ENCODE measurements around the gene CACNG4. TPM values are rescaled to one million over a fixed set of nuclear protein-coding genes. Genes with fewer than 3 reads are reported as not detected.

CACNG4 gene
- total RNA-seq, 1 experiment from 2014 or later, result 46.3 TPM

DNA sequence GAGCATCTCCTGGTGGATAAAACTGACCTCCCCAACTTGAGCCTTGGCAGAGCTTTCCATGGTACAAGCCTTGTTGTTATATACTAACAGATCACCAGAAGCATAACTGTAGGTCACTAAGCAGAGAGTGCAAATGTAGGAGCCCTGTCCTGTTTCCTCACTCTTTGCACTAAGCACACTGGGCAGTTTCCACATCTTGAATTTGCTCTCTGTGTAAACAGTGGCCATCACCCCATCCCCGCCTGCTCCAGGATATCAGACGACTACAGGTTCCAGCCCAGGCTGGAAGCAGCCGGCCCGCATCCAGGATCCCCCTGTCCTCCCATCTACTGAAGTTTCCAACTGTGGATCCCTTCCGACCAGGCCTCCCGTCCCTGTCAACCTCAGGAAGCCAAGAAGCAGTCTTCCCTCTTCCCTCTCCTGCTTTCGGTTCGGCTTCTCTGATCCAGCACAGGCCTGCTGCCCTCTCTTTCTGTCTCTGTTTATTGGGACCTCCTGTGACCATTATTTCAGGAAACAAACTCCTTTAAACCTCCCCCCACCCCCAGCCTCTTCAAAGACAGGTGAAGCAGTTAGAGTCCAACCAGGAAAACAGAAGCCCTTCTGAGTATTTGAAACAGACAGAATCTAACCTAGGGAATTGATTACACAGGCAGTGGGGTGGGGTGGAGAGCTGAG, 22.6 kb upstream of the CACNG4 start:
- Histone ChIP-seq H3K4me3 (no peak overlapping the region), H4K20me1 (ENCODE audit: insufficient read depth) (no peaks in the 10 kb centered on the region), H3F3A (ENCODE audit: insufficient read depth, low read depth) (no peaks in the 10 kb centered on the region), H3K9me3 (ENCODE audit: insufficient read depth, low read depth) (no peaks in the 10 kb centered on the region), H3K9me2 (ENCODE audit: insufficient read depth) (no peaks in the 10 kb centered on the region), H3K36me3 (ENCODE audit: low read depth) (no peaks in the 10 kb centered on the region), H3K79me2 (ENCODE audit: low read depth) (no peaks in the 10 kb centered on the region), H3K4me2 (no peak overlapping the region), H3K27ac (no peak overlapping the region), H3K27me3 (ENCODE audit: insufficient read depth, low read depth) (no peaks in the 10 kb centered on the region), H3K4me1 (replicated peaks; ENCODE audit: insufficient read depth) (peaks cover 21% of the 10 kb centered on the region), H2AFZ (no peak overlapping the region)
- no peak for DNase-seq
- BruUV-seq (replicated peaks), result no TSS peak
- intact Hi-C loops (cut with micrococcal nuclease; ENCODE audit: unreplicated experiment), result no loop called here
- POLR2A ChIA-PET (ENCODE audit: unreplicated experiment), result no interaction called here
- CTCF ChIA-PET, result no interaction called here
- TF ChIP-seq, protein P1, sequence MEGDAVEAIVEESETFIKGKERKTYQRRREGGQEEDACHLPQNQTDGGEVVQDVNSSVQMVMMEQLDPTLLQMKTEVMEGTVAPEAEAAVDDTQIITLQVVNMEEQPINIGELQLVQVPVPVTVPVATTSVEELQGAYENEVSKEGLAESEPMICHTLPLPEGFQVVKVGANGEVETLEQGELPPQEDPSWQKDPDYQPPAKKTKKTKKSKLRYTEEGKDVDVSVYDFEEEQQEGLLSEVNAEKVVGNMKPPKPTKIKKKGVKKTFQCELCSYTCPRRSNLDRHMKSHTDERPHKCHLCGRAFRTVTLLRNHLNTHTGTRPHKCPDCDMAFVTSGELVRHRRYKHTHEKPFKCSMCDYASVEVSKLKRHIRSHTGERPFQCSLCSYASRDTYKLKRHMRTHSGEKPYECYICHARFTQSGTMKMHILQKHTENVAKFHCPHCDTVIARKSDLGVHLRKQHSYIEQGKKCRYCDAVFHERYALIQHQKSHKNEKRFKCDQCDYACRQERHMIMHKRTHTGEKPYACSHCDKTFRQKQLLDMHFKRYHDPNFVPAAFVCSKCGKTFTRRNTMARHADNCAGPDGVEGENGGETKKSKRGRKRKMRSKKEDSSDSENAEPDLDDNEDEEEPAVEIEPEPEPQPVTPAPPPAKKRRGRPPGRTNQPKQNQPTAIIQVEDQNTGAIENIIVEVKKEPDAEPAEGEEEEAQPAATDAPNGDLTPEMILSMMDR (conservative IDR thresholded peaks at IDR 0.05), result no peak
- TF ChIP-seq EZH2 (IDR thresholded peaks at IDR 0.05; ENCODE audit: low read depth), result no peak

DNA sequence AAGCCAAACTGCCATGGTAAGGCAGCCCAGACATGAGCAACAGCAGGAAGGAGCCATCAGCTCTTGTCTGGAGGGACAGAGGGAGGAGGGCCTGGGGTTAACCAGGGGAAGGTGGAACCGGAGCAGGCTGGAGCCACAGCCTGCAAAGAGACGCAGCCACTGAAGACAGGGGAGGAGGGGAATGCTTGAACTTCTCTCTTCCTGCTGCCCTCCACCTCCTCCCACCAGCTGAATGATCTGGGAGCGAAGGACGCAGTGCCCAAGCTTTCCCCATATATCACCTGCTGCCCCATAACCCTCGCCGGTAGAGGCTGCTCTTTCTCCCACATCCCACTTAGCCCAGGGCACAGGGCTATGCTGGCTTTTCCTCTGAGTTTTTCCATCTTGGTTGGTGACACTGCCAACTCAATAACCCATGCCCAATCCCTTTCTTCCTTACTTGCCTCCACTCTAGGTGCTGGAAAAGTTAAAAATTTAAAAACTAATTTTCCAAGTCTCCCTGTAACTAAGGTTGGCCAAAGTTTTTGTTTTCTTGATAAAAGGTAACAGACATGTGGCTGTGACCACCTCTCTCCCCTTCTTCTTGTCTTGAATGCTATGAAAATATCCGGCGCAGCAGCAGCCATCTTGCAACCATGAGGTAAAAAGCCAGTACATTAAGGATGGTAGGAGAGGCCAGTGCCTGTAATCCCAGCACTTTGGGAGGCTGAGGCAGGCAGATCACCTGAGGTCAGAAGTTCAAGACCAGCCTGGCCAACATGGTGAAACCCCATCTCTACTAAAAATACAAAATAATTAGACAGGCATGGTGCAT, 21.8 kb upstream of the CACNG4 start:
- Histone ChIP-seq H3K27ac (no peak overlapping the region), H3K36me3 (ENCODE audit: low read depth) (no peaks in the 10 kb centered on the region), H3K4me3 (no peak overlapping the region), H3F3A (ENCODE audit: insufficient read depth, low read depth) (no peaks in the 10 kb centered on the region), H2AFZ (no peak overlapping the region), H3K4me2 (no peak overlapping the region), H3K4me1 (replicated peaks; ENCODE audit: insufficient read depth) (peaks cover 28% of the 10 kb centered on the region), H3K9me2 (ENCODE audit: insufficient read depth) (no peaks in the 10 kb centered on the region), H4K20me1 (ENCODE audit: insufficient read depth) (no peaks in the 10 kb centered on the region), H3K79me2 (ENCODE audit: low read depth) (no peaks in the 10 kb centered on the region), H3K9me3 (ENCODE audit: insufficient read depth, low read depth) (no peaks in the 10 kb centered on the region), H3K27me3 (ENCODE audit: insufficient read depth, low read depth) (no peaks in the 10 kb centered on the region)
- BruUV-seq (replicated peaks), result no TSS peak
- TF ChIP-seq, protein P1 (conservative IDR thresholded peaks at IDR 0.05), result no peak
- TF ChIP-seq EZH2 (IDR thresholded peaks at IDR 0.05; ENCODE audit: low read depth), result no peak
- intact Hi-C loops (cut with micrococcal nuclease; ENCODE audit: unreplicated experiment), result no loop called here
- no peak for DNase-seq
- CTCF ChIA-PET, result no interaction called here
- POLR2A ChIA-PET (ENCODE audit: unreplicated experiment), result no interaction called here

DNA sequence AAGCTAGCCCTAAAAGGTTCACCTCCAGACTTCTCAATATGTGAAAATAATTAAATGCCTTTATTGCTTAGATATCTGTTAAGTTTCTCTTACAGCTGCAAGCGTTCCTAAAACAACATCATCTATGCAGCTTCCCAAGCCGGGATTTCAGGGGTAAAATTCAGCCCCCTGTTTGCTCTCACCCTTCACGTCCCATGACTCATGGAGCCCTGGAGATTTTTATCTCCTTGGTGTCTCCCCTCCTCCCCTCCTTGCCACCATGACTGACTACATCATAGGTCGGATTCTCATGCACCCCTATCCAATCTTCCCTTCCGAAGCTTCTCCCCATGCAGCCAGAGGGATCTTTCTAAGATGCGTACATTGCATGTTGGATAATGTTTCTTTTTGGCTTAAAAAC, 21.0 kb upstream of the CACNG4 start:
- POLR2A ChIA-PET (ENCODE audit: unreplicated experiment), result no interaction called here
- no peaks in the 10 kb centered on the region for H3K79me2 ChIP-seq (ENCODE audit: low read depth)

More for the DNA sequence above, 21.0 kb upstream of the CACNG4 start:
- intact Hi-C loops (cut with micrococcal nuclease; ENCODE audit: unreplicated experiment), result no loop called here
- no TSS peak for BruUV-seq (replicated peaks)
- H3K27me3 ChIP-seq (ENCODE audit: insufficient read depth, low read depth), result no peaks in the 10 kb centered on the region
- DNase-seq, result no peak
- no peak overlapping the region for H2AFZ ChIP-seq
- no peaks in the 10 kb centered on the region for H3K36me3 ChIP-seq (ENCODE audit: low read depth)
- no peaks in the 10 kb centered on the region for H3K9me2 ChIP-seq (ENCODE audit: insufficient read depth)
- H3K4me3 ChIP-seq, result no peak overlapping the region
- no peaks in the 10 kb centered on the region for H4K20me1 ChIP-seq (ENCODE audit: insufficient read depth)
- TF ChIP-seq, protein P1 (conservative IDR thresholded peaks at IDR 0.05), result no peak
- TF ChIP-seq EZH2 (IDR thresholded peaks at IDR 0.05; ENCODE audit: low read depth), result no peak
- H3K4me2 ChIP-seq, result no peak overlapping the region
- no peak overlapping the region for H3K27ac ChIP-seq
- H3K9me3 ChIP-seq (ENCODE audit: insufficient read depth, low read depth), result no peaks in the 10 kb centered on the region
- peaks cover 3% of the 10 kb centered on the region; the same call in 1 of the 2 replicates for H3F3A ChIP-seq (ENCODE audit: insufficient read depth, low read depth)
- peaks cover 37% of the 10 kb centered on the region for H3K4me1 ChIP-seq (replicated peaks; ENCODE audit: insufficient read depth)
- CTCF ChIA-PET, result no interaction called here

All from PC-9 (cell line).